GM19372 (cell line): Measurements from ENCODE around the gene OTOG.
A peak's percentile ranks its signal among the peaks of the same experiment; 100 is the strongest.

Experiments
- ATAC-seq: cut with Tn5 transposase; IDR thresholded peaks from one replicate; pipeline ENCODE4 v1.9.1; 2021; ENCODE audit warnings: mild to moderate bottlenecking, low read depth, moderate library complexity; ENCODE audit not compliant: unreplicated experiment

OTOG gene

DNA sequence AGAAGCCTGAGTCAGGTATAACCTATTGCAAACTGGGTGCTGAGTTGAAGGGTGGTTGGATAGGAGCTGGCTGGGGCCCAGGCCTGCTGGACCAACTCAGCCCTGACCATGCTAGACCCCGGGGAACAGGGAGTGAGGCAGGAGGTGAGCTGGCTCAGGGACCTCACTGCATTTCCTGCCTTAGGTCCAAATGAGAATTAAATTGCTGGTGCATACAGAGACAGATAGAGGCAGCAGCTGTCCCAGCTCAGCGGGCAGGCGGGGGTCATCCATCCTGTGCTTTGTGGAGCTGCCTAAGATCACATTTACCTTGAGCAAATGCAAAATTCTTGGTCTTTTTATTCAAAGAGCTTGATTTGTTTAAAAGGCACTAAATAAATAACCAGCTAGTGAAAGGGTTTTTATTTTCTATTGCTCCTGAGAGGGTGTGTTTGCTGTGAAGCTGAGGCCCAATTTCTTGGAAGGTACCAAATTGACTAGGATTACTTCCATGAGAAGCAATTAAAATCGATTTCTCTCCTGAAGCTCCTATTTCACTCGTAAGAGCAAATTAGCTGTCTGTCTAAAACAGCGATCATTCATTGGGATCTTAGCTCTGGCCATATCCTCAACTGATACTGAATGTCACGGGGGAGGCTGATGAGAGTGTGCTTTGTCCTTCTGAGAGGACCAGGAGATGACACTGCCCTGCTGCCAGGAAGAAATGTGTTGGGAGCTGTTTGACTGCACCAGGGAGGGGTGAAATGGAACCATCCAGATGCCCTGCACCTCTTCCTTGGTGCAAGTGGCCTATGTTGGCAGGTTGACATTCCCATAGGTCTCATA is 27.8 kb upstream of the OTOG start:
- no peak for ATAC-seq

DNA sequence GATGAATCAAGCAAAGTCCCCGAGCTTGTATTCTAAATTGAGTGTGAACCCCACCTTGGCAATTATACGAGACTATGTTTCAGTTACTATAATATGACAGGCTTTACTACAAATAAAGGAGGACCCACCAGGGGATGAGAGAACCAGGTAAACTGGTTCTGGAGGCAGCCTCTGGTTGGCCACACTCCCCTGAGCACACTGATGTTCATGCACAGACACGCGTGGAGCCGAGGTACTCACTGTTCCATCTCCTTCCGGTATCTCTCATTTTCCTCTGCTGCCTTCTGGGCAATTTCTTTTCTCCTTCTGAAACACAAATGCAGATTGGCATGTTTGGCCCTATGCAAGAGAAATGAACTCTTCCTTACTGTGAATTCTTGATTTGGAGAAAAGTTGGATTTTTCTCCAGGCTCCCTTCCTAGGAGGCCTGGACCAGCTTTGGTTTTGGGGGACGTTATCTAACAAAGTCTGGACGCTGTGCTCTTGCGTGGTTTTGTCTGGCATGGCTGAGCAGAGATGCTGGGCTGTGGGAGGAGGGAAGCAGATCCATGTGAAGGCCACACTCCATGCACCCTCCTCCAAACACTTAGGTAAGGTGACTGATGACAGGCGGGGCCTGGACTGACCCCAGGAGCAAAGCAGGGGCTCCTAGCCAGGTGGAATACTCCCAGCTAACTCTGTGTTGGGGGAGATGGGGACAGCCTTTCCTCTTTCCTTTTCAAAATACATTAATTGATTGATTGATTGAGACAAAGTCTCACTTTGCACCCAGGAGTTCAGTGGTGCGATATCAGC is 25.8 kb upstream of the OTOG start:
- ATAC-seq: no peak

DNA sequence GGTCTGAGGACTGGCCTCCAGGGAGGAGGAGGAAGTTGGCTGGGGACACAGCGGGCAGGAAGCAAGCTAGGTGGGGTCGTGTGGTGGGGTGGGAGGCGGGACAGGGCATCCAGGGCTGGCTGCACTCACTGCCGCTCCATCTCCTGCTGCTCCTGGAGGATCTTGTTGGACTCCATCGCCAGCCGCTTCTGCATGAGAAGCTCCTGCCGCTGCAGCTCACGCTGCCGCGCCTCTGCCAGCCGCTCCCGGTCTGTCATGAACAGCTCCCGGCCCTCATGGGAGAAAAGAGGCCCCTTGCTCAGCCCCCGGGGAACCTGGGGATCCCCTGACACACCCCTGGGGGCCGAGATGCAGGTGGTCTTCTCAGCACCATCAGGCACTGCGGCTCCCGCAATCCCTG is 24.4 kb upstream of the OTOG start:
- ATAC-seq: no peak

DNA sequence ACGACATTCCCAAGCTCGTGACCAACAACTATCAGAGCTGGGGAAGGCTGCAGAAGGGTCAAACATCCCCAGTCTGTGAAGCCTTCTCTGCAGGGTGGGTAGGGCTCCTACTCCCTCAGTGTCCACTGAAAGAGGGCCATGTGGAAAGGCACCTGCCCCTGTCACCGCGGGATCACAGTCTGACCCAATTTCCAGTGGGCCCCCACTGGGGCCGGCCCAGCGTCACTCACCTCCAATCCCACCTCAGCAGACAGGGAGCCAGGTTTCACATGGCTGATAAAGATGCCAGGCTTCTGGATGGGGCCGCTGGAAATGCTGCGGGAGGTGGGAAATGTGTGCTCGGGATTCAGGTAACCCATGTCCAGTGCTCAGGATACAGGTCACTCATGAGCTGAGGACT is 22.8 kb upstream of the OTOG start:
- ATAC-seq: no peak

DNA sequence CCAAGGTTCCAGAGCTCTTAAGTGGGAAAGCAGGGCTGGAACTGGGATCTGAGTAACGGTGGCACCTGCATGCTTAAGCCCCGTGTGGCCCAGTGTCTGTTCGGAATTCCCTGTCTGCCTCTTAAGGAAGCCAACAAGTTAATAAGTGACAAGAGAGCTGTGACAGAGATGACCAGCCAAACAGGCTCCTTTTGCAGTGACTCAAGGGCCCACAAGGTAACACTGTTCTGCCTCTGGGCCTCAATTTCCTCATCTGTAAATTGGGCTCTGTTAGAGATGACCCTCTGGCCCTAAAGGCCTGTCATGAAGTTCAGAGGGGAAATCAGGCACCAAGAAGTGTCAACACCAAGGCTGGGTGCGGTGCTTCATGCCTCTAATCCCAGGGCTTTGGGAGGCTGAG is 21.5 kb upstream of the OTOG start:
- ATAC-seq: no peak

DNA sequence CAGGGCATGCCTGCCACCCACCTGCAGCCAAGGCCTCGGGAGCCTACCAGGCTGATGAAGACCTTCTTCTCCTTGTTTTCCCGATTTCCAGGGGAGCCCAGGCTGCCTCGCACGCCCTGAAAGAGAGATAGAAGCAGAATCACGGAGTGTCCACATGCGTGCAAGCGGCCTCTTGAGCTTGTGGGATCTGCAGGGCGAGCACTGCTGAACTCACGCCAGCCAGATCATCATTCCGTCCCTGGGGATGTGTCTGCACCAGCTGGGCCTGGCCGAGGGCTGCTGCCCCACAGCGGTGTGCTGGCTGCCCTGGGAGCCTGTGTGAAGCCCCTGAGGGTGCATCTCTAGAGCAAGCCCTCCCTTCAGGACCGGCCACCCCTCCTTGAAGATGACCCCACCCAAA is 20.7 kb upstream of the OTOG start:
- no peak for ATAC-seq

DNA sequence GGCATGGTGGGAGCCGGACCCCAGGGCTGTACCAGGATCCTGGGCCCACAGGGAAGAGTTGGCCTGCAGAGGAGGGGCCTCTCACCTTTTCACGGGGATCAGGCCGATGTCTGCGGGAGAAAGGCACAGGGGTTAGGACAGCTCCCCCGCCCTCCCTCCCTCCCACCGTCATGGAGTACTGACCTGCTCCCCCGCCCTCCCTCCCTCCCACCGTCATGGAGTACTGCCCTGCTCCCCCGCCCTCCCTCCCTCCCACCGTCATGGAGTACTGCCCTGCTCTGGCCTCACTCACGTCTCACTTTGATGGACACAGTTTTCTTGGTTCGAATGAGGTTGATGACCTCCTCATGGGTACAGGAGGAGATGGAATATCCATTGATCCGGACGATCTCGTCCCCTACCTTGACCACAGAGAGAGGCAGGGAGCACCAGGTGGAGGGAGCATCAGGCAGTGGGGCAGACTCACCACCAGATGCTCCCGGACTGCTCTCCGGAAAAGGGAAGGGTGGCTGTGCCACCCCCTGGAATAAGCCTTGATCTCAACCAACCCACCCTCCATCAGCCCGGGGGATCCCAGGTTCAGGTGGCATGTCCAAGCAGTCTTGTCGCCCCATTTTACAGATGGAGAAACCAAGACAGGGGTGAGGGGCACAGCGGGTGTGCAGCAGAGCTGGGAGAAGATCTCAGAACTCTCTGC is 20.0 kb upstream of the OTOG start:
- no peak for ATAC-seq

DNA sequence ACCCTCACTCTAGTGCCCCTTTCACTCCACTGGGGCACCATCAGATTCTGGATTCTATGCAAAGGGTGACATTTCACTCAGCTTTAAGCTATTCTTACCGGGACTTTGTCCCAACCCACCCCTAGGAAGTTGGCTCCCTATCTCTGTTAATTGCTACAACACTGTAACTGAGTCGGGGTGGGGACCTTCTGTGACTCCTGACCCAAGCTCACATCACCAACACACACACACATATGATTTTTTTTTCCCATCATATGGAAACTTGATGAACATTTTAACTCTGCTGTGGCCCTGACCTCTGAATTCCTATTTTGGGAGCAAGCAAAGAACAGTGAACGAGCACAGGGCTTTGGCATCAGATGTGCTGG is 19.4 kb upstream of the OTOG start:
- ATAC-seq: no peak

DNA sequence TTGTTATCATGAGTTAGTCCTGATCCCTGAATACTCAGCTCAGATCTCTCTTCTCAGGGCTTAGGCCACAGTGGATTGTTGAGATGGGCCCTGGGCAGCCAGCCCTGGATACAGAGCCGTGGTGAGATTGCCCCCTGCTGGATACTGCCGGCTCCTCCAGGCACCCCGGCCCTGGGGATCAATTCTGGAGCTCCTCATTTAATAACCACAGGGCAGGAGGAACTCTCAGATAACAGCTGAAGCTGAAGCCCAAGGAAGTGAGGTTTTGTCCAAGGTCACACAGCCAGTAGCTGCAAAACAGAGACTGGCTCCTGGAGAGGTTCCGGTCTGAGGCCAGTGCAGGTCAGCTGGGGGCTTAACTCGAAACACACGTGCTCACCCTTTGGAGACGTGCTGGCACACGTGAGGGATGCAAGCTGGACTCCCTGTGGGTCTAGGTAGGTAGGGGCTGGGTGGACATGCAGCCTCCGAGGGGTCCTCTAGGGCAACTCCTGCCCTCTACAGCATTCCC is 18.8 kb upstream of the OTOG start:
- ATAC-seq: peak; percentile 88

DNA sequence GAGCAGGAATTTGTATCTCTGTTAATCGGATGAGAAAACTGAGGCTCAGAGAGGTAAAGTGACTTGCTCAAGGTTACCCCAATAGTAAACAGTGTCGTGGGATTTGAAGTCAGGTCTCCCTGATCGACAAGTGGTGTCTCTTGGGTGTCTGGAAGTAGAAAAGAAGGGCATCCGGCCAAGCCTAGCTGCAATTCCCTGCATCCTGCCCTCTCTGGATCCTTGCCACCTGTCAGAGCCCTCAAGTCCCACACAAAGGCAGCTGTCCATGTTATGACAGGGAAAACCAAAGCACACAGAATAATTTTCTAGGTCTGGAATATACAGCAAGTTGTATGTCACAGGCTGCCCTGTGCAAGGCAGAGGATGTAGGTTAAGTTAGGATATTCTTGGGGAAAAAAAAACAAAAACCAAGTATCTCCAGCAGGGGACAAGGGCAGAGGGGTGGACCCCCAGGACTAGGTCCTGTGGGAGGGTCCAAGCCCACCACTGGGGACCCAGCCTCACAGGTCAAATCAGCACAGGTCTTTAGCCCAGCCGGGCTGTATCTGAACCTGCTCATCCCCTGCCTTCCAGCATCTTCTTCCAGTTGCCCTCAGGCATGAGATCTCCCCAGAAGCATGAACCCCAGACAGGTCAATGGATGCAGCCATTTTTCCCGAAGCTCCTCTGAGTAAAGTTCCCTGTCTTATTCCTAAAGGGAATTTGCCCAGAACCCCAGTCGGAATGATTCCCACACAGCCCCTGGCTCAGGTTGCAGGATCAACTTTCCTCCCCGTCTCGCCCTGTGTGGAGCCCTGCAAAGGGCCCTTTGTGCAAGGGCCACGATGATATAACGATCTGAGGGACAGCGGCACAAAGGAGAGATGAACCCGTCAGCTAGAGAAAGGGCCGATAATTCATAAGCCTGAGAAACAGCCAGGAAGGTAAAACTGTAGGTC is 17.9 kb upstream of the OTOG start:
- no peak for ATAC-seq

DNA sequence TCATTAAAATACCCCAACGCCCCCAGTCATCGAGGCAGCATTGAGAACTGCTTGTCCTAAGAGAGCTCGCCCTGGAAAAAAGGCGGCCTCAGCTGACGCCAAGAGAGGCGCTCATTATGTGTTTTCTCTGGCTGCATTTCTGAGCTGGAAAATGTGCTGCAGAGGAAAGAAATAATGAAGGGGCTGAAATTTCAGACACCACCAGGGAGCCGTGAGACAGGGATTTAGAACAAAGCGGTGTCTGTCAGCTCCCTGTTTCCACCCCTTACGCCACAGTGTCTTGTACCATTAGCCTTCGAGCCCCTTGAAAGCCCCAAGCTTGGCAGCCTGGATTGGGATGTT is 17.2 kb upstream of the OTOG start:
- ATAC-seq: no peak

DNA sequence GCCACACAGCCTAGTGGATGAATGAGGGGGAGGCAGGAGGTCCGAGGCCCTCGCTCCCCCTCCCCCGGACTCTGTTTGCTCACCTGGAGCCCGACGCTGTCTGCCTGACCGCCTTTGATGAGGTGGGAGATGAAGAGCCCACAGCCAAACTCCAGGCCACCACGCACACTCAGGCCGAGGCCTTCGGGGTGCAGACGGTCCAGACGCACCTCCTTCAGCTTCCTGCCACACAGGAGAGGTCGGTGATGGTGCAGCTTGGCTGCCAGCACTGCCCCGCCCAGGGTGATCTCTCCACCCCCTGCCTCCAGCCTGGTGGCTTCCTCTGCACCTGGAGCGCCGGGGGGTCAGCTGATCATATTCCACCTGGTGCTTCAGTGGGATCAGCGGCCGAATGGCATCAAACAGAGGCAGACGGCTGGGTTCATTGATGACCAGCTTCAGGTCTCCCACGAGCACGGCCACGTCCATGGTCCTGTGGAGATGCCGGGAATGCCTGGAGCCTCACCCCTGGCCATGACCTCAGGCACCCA is 15.9 kb upstream of the OTOG start:
- ATAC-seq: no peak

DNA sequence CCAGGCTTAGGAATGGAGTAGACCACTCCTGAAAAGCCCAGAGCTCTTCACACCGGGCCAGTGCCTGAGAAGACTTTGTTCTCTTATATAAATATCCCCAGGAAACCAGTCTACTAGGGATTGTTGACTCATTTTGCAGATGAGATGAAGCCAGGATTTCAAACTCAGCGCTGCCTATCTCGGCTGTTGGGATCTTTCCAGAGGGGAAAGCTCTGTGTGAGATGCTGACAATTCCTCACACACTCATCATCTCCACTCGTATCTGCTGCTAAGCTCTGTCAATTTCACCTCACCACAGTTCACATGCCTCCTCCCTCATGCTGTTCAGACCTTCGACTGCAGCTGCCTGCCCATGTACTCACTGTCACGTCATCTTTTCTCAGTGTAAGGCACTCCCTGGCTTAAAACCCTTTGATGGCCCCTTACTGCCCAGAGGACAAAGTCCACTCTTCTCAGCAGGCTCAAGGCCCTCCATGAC is 15.4 kb upstream of the OTOG start:
- ATAC-seq: no peak

DNA sequence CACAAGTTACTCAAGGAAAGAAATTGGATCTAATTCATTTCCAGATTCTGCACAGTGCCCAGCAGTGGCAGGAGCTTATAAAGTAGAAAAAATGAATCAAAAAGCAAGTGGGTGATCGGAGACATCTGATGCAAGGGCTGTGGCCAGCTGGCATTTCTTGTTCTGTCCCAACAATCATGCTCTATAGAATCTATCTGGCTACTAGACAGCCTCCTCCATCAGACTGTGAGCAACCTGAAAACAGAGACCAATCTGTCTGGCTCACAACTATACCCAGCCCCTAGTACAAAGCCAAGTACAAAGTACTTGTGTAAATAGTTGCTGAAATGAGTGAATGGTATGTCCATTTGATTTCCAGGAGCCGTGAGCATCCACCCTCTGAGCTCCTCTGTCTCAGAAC is 14.3 kb upstream of the OTOG start:
- ATAC-seq: no peak

DNA sequence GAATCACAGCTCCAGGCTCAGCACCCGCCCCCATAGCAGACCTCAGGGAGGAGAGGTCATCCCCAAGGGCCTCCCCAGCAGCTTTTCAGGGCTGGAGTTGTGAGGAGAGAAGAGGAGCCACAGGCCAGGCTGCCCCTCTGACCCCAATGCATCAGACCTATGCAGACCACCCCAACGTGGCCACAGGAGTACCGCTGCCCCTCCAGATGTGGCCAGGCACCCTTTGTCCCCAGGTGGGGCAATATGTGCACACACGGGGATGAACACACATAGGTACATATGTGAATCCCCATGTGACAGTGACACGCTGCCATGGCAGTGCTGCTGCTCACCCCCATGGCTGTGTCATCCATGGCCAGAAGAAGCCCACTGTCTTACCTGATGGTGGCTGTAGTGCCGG is 13.7 kb upstream of the OTOG start:
- ATAC-seq: no peak

DNA sequence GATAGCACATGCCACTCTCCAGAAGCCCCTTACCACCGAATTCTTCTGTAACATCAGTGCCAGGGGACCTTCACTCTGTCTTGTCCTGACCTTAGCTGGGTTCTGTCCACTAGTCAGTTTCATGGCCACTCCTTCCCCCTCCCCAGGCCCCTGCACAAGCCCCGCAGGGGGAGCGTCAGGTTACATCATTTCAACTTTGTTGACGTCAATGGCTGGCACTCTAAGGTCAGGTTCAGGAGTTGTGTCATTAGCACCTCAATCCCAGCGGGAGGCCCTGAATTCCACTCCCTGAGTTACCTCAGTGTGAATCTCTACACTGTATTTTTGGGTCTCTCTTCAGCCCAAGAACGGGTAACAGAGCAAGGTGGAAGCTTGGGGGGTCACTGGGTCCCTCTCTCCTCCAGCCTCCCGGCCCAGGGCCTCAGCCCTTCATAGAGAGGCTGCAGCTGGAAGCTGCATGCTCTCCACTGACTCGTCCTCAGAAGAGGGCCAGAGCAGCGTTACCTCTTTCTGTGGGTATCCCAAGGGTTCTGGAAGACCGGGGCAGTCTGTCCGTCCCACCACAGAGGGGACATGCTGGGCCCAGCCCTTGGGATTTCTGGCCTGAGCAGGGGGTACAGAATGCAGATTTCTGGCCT is 13.2 kb upstream of the OTOG start:
- no peak for ATAC-seq

DNA sequence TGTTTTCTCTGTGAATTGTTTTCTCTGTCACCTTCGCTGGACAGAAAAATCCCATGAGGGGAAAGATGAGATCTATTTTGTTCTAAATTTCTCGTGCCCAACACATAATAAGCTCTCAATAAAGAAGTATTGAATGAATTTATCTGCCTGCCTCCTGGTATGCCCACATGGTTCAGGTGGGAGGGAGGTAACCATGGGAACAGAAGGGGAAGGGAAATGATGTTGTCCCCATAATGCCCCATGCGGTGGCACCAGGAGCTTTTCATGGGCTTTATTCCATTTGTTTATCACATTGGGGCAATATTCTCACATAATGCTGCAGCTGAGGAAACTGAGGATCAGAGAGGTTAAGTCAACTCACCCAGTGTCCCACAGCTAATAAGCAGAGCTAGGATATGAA is 11.6 kb upstream of the OTOG start:
- ATAC-seq: no peak

DNA sequence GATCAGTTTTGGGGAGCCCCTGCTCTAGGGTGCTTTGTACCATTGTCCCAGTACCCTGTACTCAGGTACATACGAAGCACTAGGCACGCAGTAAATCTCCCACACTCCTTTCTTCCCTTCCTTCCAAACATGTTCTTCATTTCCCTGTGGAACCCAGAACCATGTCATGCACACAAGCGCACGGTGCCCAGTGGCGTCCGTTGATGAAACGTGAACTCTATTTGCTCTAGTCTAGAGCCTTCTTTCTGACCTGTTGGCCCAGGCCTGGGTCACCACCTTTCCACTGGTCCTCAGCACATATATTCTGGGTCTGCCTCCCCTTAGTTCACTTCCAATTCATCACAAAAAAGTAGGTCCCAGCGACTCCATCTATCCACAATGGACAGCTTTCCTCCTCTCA is 9.8 kb upstream of the OTOG start:
- ATAC-seq: no peak

DNA sequence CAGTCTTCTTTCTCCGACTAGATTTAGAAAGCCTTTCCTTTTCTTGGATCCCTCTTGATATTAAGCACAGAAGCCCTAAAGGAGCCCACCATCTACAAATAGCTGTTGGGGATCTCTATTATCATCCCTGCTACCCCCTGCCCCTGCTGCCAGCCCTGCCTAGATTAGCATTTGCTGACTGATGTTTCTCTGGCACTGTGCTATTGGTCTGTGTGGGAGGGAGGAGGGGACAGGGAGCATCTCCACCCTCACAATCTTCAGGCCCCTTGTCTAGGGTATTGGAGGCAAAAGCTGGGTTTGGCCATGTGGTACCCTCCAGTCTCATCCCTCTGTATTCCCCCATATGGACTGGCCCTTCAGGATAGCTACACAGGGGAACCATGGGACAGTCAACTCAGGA is 9.0 kb upstream of the OTOG start:
- ATAC-seq: no peak
